ENCODE data around the gene OSMR. TPM values are rescaled to one million over a fixed set of nuclear protein-coding genes. Genes with fewer than 3 reads are reported as not detected.

Gene OSMR
- total and polyA plus RNA-seq, 12 donors = 3.9 to 33.4 (median 8.3) TPM

DNA sequence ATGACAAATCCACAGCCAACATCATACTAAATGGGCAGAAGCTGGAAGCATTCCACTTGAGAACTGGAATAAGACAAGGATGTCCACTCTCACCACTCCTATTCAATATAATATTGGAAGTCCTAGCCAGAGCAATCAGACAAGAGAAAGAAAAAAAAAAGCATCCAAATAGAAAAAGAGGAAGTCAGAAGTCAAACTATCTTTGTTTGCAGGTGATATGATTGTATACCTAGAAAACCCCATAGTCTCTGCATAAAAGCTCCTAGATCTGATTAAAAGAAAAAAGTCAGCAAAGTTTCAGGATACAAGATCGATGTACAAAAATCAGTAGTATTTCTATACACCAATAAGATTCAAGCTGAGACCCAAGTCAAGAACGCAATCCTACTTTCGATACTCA, 66.1 kb downstream of the OSMR start:
- intact Hi-C loops (cut with DNase I) = loop anchor here in 2 of 10 donors (10.0 kb wide), 2 partner anchors 87 to 467 kb away; no protein-coding TSS in a partner anchor
- Histone ChIP-seq H3K4me1 (no peaks in the 10 kb centered on the region), H3K27ac (no peak overlapping the region), H3K36me3 (peaks cover 0 to 46% (median 0%) of the 10 kb centered on the region in 9 donors), H3K27me3 (no peaks in the 10 kb centered on the region), H3K4me3 (no peak overlapping the region), H3K9me3 (peaks cover 0 to 13% (median 0%) of the 10 kb centered on the region in 11 donors)
- ATAC-seq (no peak), DNase-seq (no peak)
- 97 to 98% methylated on average over 3 of the region's 3 CpGs for WGBS, 2 donors
- TF ChIP-seq, protein P1, sequence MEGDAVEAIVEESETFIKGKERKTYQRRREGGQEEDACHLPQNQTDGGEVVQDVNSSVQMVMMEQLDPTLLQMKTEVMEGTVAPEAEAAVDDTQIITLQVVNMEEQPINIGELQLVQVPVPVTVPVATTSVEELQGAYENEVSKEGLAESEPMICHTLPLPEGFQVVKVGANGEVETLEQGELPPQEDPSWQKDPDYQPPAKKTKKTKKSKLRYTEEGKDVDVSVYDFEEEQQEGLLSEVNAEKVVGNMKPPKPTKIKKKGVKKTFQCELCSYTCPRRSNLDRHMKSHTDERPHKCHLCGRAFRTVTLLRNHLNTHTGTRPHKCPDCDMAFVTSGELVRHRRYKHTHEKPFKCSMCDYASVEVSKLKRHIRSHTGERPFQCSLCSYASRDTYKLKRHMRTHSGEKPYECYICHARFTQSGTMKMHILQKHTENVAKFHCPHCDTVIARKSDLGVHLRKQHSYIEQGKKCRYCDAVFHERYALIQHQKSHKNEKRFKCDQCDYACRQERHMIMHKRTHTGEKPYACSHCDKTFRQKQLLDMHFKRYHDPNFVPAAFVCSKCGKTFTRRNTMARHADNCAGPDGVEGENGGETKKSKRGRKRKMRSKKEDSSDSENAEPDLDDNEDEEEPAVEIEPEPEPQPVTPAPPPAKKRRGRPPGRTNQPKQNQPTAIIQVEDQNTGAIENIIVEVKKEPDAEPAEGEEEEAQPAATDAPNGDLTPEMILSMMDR (IDR thresholded peaks at IDR 0.05) = no peak

GRCh38 chr5:38913714-38914113, 67.9 kb downstream of the OSMR start:
- Histone ChIP-seq H3K9me3 (peaks cover 0 to 13% (median 0%) of the 10 kb centered on the region in 11 donors), H3K4me1 (no peaks in the 10 kb centered on the region), H3K27me3 (no peaks in the 10 kb centered on the region), H3K4me3 (no peak overlapping the region), H3K27ac (no peak overlapping the region), H3K36me3 (peaks cover 0 to 46% (median 3%) of the 10 kb centered on the region in 9 donors)
- DNase-seq = no peak
- intact Hi-C loops (cut with DNase I) = loop anchor here in 2 of 10 donors (10.0 kb wide), 2 partner anchors 89 to 469 kb away; no protein-coding TSS in a partner anchor
- TF ChIP-seq, protein P1 (IDR thresholded peaks at IDR 0.05) = no peak
- no peak for ATAC-seq
- 73 to 84% methylated on average over 2 of the region's 2 CpGs for WGBS, 2 donors

GRCh38 chr5:38916802-38917201, 71.0 kb downstream of the OSMR start:
- Histone ChIP-seq H3K4me1 (no peaks in the 10 kb centered on the region), H3K27ac (no peak overlapping the region), H3K36me3 (peaks cover 0 to 57% (median 3%) of the 10 kb centered on the region in 9 donors), H3K4me3 (no peak overlapping the region), H3K27me3 (no peaks in the 10 kb centered on the region), H3K9me3 (peaks cover 0 to 5% (median 0%) of the 10 kb centered on the region in 11 donors)
- WGBS, 2 donors = 86 to 89% methylated on average over 7 of the region's 7 CpGs
- intact Hi-C loops (cut with DNase I) = loop anchor here in 2 of 10 donors (10.0 kb wide), 2 partner anchors 92 to 472 kb away; no protein-coding TSS in a partner anchor
- ATAC-seq (no peak), DNase-seq (no peak)
- TF ChIP-seq, protein P1 (IDR thresholded peaks at IDR 0.05) = no peak

DNA sequence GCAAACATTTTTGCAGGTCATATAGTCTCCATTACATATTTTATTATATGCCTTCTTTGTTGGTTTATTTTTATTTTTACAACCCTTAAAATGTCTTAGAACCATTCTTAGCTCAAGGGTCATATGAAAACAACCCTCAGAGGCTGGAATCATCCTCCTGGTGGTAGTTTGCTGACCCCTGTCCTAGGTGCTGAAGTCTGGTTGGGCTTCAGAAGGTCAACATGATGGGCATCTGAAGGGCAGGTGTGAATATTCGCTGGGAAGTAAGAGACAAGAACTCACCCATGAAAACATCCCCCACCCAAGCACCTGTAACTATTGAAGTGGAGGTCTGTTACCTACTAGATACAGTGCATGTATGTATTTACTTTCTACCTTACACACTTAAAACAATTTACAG, 75.4 kb downstream of the OSMR start:
- DNase-seq (no peak), ATAC-seq (no peak)
- H3K4me1 ChIP-seq = peaks cover 0 to 22% (median 9%) of the 10 kb centered on the region in 9 donors
- no peaks in the 10 kb centered on the region for H3K27me3 ChIP-seq
- TF ChIP-seq, protein P1 (IDR thresholded peaks at IDR 0.05) = no peak
- intact Hi-C loops (cut with DNase I) = loop anchor here in 8 of 10 donors (5.0 to 10.0 kb wide), 9 partner anchors 74 to 539 kb away; partner anchors contain the start of gene OSMR (in 1 of the 8)
- peaks cover 0 to 95% (median 3%) of the 10 kb centered on the region in 9 donors for H3K36me3 ChIP-seq
- no peaks in the 10 kb centered on the region for H3K9me3 ChIP-seq
- WGBS, 2 donors = 64 to 81% methylated on average over 1 of the region's 1 CpG
- H3K4me3 ChIP-seq = no peak overlapping the region
- no peak overlapping the region for H3K27ac ChIP-seq

Measured in heart right ventricle (tissue), 16 donors.